GM20431 (cell line): Measurements from ENCODE around the gene FSTL3.
"Not testable (repeated sequence)": the region's sequence is repeated elsewhere in the genome, so short reads cannot be mapped to it uniquely, and the experiment has no call there.

Source experiments
- in situ Hi-C: fragments of 300-500 bp; cut with MseI, MboI; formaldehyde crosslinking; loops from one replicate; pipeline ENCODE4 v1.15.0; 2020; ENCODE audit warnings: low sequenced_read_pairs; ENCODE audit not compliant: unreplicated experiment

The FSTL3 gene

GRCh38 chr19:729564-729963 lies 53.4 kb downstream of the FSTL3 start:
- in situ Hi-C loops, result not testable (repeated sequence)

- in situ Hi-C loops, result loop anchor here (10.0 kb wide), 1 partner anchor 65 kb away; the partner anchor contains the start of gene RNF126
Measured at GRCh38 chr19:729965-730668, 53.9 kb downstream of the FSTL3 start.

GRCh38 chr19:731000-731399 lies 54.8 kb downstream of the FSTL3 start:
- in situ Hi-C loops, result loop anchor here (10.0 kb wide), 1 partner anchor 66 kb away; the partner anchor contains the start of gene RNF126

- in situ Hi-C loops, result loop anchor here (10.0 kb wide), 1 partner anchor 68 kb away; the partner anchor contains the start of gene RNF126
Measured at GRCh38 chr19:732148-733069, 56.2 kb downstream of the FSTL3 start.
